Colonic mucosa (tissue), 4 donors: ENCODE results near the gene C12orf75. TPM values are rescaled to one million over a fixed set of nuclear protein-coding genes. Genes with fewer than 3 reads are reported as not detected.
A peak's percentile ranks its signal among the peaks of the same experiment; 100 is the strongest.

Experiments
- DNase-seq: peaks from one replicate; pipeline ENCODE4 v3.0.0-alpha.2; 2020
- H3K27ac ChIP-seq: fragments of 200-600 bp; one replicate; pipeline ENCODE4 v1.8.0; 2021
- H3K27me3 ChIP-seq: fragments of 200-600 bp; one replicate; pipeline ENCODE4 v1.8.0; 2021
- H3K36me3 ChIP-seq: fragments of 200-600 bp; one replicate; pipeline ENCODE4 v1.8.0; 2021
- H3K4me1 ChIP-seq: fragments of 200-600 bp; one replicate; pipeline ENCODE4 v1.8.0; 2021; ENCODE audit warnings: mild to moderate bottlenecking
- H3K4me3 ChIP-seq: fragments of 200-600 bp; one replicate; pipeline ENCODE4 v1.8.0; 2021
- H3K9ac ChIP-seq, 2 donors: one replicate each; pipeline ENCODE4 v1.7.0; 2013; ENCODE audit warnings: control low read depth in 2 of 2, low read depth in 2 of 2, low read length in 2 of 2
- H3K9me3 ChIP-seq: fragments of 200-600 bp; one replicate; pipeline ENCODE4 v1.8.0; 2021
- CTCF ChIP-seq: fragments of 200-600 bp; IDR thresholded peaks from one replicate; pipeline ENCODE4 v1.8.0; 2022; ENCODE audit warnings: antibody characterized with exemption, mild to moderate bottlenecking
- intact Hi-C: fragments of 100-400 bp; cut with DNase I; formaldehyde crosslinking; loops from one replicate; pipeline ENCODE4 v1.14.1; 2022
- total RNA-seq, 2 donors: library from RNA; stranded (reverse); fragmentation: NEBNext Ultra II Directional in 1 of 2; extraction: Animal tissue kit (Norgen Biotek cat#: 25700) in 1 of 2; gene quantifications; one replicate each; pipeline ENCODE4 v1.2.1, GENCODE V29; 2021
- donor health status: healthy.
- donor health status: DM: no; HTN: no; CAD: no.
- donor health status: DM: no; HTN: no; CAD: no.

Gene C12orf75
- total RNA-seq, 2 donors from 2014 or later, result 77.9 to 109 TPM

DNA sequence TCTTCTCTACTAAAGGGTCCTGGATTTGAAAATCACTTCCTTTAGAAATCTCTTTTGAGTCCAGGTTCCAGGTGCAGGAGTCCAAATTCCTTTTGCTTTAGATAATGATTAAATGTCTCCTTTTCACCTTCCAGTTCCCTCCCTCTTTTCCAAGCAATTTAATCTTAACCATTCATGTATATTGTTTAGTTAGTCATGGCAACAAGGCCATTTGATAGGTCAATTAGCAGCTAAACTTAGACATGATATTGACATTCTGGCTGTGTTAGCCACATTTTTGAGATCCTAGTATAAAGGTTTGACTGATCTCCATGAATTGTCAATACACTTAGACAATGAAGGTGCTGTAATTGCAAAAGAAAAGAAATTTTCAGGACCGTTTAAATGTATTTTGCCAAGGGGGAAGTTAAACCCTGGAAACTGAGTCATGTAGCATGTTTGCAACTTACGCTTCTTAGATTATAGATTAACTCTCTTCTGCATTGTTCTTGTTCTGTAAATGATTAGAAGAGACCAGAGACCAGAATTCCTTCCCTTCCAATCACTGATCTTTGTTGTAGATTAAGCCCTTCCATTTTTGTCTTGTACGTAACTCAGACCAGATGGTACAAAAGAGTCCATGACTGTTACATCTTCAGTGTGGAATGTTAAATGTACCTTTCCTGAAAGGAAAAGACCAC is 12.4 kb upstream of the C12orf75 start:
- Histone ChIP-seq H3K4me1 (peaks cover 7% of the 10 kb centered on the region), H3K36me3 (no peaks in the 10 kb centered on the region), H3K9ac (no peak overlapping the region), H3K4me3 (no peak overlapping the region), H3K27ac (peak overlapping the region; percentile 72), H3K9me3 (no peaks in the 10 kb centered on the region), H3K27me3 (no peaks in the 10 kb centered on the region)
- DNase-seq, result no peak
- intact Hi-C loops, result no loop called here
- TF ChIP-seq CTCF, result no peak

DNA sequence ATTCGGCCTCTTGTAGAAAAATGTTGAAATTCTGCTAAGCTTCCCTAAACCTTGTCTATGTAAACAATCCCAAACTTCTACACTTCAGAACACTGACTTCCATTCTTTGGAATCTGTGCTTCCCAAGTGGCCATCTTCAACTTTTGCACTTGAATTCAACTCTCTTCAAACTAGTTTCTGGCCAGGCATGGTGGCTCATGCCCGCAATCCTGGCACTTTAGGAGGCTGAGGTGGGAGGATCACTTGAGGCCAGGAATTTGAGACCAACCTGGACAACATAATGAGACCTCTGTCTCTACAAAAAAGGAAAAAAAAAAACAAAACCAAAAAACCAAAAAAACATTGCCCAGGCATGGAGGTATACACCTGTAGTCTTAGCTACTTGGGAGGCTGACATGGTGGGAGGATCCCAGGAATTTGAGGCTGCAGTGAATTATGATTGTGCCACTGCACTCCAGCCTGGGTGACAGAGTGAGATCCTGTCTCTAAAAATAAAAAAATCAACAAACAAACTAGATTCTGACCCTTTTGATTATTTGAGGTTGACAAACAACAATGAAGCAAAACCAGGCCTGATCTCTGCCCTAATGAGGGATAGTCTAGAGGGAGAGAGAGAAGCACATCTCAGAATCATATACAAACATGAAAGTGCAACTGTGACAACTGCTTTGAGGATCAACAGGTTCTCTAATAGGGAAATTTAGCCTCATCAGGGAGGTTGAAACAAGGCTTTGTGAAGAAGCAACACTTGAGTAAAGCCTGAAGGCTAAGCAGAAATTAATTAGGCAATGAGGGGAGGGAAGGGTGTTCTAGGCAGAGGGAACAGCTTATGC is 11.6 kb upstream of the C12orf75 start:
- Histone ChIP-seq H3K9ac (no peak overlapping the region), H3K36me3 (no peaks in the 10 kb centered on the region), H3K27me3 (no peaks in the 10 kb centered on the region), H3K27ac (peak overlapping the region; percentile 72), H3K4me1 (peaks cover 7% of the 10 kb centered on the region), H3K9me3 (no peaks in the 10 kb centered on the region), H3K4me3 (no peak overlapping the region)
- intact Hi-C loops, result no loop called here
- no peak for DNase-seq
- TF ChIP-seq CTCF, result no peak

GRCh38 chr12:105319691-105320209 is 10.7 kb upstream of the C12orf75 start:
- TF ChIP-seq CTCF, result no peak
- DNase-seq, result no peak
- Histone ChIP-seq H3K27ac (no peak overlapping the region), H3K36me3 (no peaks in the 10 kb centered on the region), H3K4me3 (no peak overlapping the region), H3K4me1 (peaks cover 7% of the 10 kb centered on the region), H3K9me3 (no peaks in the 10 kb centered on the region), H3K9ac (no peak overlapping the region), H3K27me3 (no peaks in the 10 kb centered on the region)
- intact Hi-C loops, result no loop called here

DNA sequence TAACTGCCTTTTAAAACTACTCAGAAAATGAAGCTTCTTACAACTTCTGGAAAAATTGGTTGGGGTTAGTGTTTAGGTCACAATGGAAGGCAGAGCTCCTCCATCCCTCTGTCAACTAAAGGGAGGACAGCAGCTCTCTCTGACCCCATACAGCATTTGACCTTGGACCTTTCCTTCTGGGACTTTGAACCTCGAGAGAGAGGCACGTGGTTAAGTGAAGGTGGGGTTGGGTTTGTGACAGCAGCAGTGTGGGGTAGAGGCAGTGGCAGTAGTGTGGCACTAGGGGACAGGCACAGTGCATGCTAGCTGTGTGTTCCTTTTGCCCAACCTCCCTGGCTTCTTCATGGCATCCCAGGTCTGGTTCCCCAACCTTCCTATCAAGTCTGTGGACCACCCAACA is 9.4 kb upstream of the C12orf75 start:
- H3K4me1 ChIP-seq, result peaks cover 3% of the 10 kb centered on the region
- DNase-seq, result no peak

GRCh38 chr12:105322070-105322469 is 8.4 kb upstream of the C12orf75 start:
- no peak overlapping the region for H3K4me3 ChIP-seq
- no peak overlapping the region for H3K9ac ChIP-seq
- H3K27me3 ChIP-seq, result no peaks in the 10 kb centered on the region
- no peaks in the 10 kb centered on the region for H3K9me3 ChIP-seq
- H3K4me1 ChIP-seq, result peaks cover 3% of the 10 kb centered on the region
- no peak for TF ChIP-seq CTCF
- no peaks in the 10 kb centered on the region for H3K36me3 ChIP-seq
- no peak for DNase-seq
- intact Hi-C loops, result no loop called here
- H3K27ac ChIP-seq, result no peak overlapping the region

More for the DNA sequence above, 9.4 kb upstream of the C12orf75 start:
- no peaks in the 10 kb centered on the region for H3K27me3 ChIP-seq
- H3K9me3 ChIP-seq, result no peaks in the 10 kb centered on the region
- no peak overlapping the region for H3K9ac ChIP-seq
- intact Hi-C loops, result no loop called here
- no peaks in the 10 kb centered on the region for H3K36me3 ChIP-seq
- no peak for TF ChIP-seq CTCF
- no peak overlapping the region for H3K4me3 ChIP-seq
- no peak overlapping the region for H3K27ac ChIP-seq
